A549 treated with DMSO at 1 μM for 4 hours (cell line): ENCODE results near the gene PRSS1. TPM values are rescaled to one million over a fixed set of nuclear protein-coding genes. Genes with fewer than 3 reads are reported as not detected.

Experiments
- total RNA-seq: library from RNA; stranded (reverse); fragments of 200-300 nt; extraction: Qiagen RNA extraction; gene quantifications from 5 replicates; pipeline ENCODE4 v1.2.3, GENCODE V29; 2022; ENCODE audit warnings: low read depth

Gene PRSS1
- not detected in 5 replicates for total RNA-seq

GRCh38 chr7:142749218-142749993 is at the start of gene PRSS1:
Gene PRSS1 (plus strand): TSS chr7:142749472. CDS start chr7:142749485, 13 bp downstream.

GRCh38 chr7:142770661-142771352 is 21.5 kb downstream of the PRSS1 start, which contains the start of gene PRSS2:
Gene PRSS2 (plus strand): TSS chr7:142770970. CDS start chr7:142770983, 13 bp downstream.

Other genes starting within 250 kb of the PRSS1 start
- not detected in 5 replicates for gene PRSS2, start 21.5 kb downstream of the PRSS1 start, total RNA-seq
- gene EPHB6, start 105.6 kb downstream of the PRSS1 start, total RNA-seq = 0.26 to 0.83 TPM (median 0.79 TPM) in 5 replicates
- not detected in 5 replicates for gene TRPV6, start 136.3 kb downstream of the PRSS1 start, total RNA-seq
- gene TRPV5, start 184.3 kb downstream of the PRSS1 start, total RNA-seq = not detected in 5 replicates
- gene LLCFC1, start 190.0 kb downstream of the PRSS1 start, total RNA-seq = not detected in 5 replicates
- not detected in 5 replicates for gene KEL, start 212.9 kb downstream of the PRSS1 start, total RNA-seq